GM23248 (cell line): Measurements from ENCODE around the gene FAT1. TPM values are rescaled to one million over a fixed set of nuclear protein-coding genes. Genes with fewer than 3 reads are reported as not detected.

ENCODE experiments used
- DNase-seq: peaks from one replicate; pipeline ENCODE4 v3.0.0-alpha.2; 2015
- H2AFZ ChIP-seq: fragments of 200-600 bp; sonication (generic); 2 replicates; pipeline ENCODE4 v1.6.1; 2016; ENCODE audit warnings: antibody characterized with exemption
- H3F3A ChIP-seq: fragments of 200-600 bp; sonication (generic); 2 replicates; pipeline ENCODE4 v1.6.1; 2016; ENCODE audit warnings: mild to moderate bottlenecking, antibody characterized with exemption, mixed run types; ENCODE audit not compliant: insufficient read depth
- H3K27ac ChIP-seq: fragments of 200-600 bp; sonication (generic); 2 replicates; pipeline ENCODE4 v1.5.1; 2016; ENCODE audit warnings: mild to moderate bottlenecking
- H3K27me3 ChIP-seq: fragments of 200-600 bp; sonication (generic); replicated peaks from 2 replicates; pipeline ENCODE4 v1.6.1; 2016; ENCODE audit warnings: mild to moderate bottlenecking; ENCODE audit not compliant: insufficient read depth
- H3K36me3 ChIP-seq: fragments of 200-600 bp; sonication (generic); 2 replicates; pipeline ENCODE4 v1.6.1; 2016; ENCODE audit warnings: low read depth, mild to moderate bottlenecking
- H3K4me1 ChIP-seq: fragments of 200-600 bp; sonication (generic); 2 replicates; pipeline ENCODE4 v1.6.1; 2016; ENCODE audit warnings: mild to moderate bottlenecking; ENCODE audit not compliant: insufficient read depth
- H3K4me2 ChIP-seq: fragments of 200-600 bp; sonication (generic); one replicate; pipeline ENCODE4 v1.6.1; 2016; ENCODE audit warnings: mild to moderate bottlenecking; ENCODE audit not compliant: unreplicated experiment
- H3K4me3 ChIP-seq: fragments of 200-600 bp; sonication (generic); 2 replicates; pipeline ENCODE4 v1.5.1; 2016; ENCODE audit warnings: mild to moderate bottlenecking
- H3K79me2 ChIP-seq: fragments of 200-600 bp; sonication (generic); 2 replicates; pipeline ENCODE4 v1.6.1; 2016; ENCODE audit warnings: mild to moderate bottlenecking; ENCODE audit not compliant: insufficient read depth
- H3K9ac ChIP-seq: fragments of 200-600 bp; sonication (generic); 2 replicates; pipeline ENCODE4 v1.6.1; 2016; ENCODE audit warnings: mild to moderate bottlenecking
- H3K9me2 ChIP-seq: fragments of 200-600 bp; sonication (generic); 2 replicates; pipeline ENCODE4 v1.6.1; 2016; ENCODE audit warnings: mixed run types, mild to moderate bottlenecking, moderate library complexity; ENCODE audit not compliant: insufficient read depth
- H3K9me3 ChIP-seq: fragments of 200-600 bp; sonication (generic); one replicate; pipeline ENCODE4 v1.6.1; 2017; ENCODE audit warnings: low read depth
- H4K20me1 ChIP-seq: fragments of 200-600 bp; sonication (generic); 2 replicates; pipeline ENCODE4 v1.6.0; 2016; ENCODE audit not compliant: insufficient read depth
- EZH2 ChIP-seq: fragments of 200-600 bp; sonication (generic); IDR thresholded peaks from 2 replicates; pipeline ENCODE4 v1.6.1; 2018; ENCODE audit warnings: antibody characterized with exemption, mild to moderate bottlenecking; ENCODE audit not compliant: insufficient read depth, poor library complexity, severe bottlenecking
- EZH2phosphoT487 ChIP-seq: fragments of 200-600 bp; sonication (generic); IDR thresholded peaks from 2 replicates; pipeline ENCODE4 v1.6.1; 2018; ENCODE audit warnings: antibody characterized with exemption, moderate library complexity, mild to moderate bottlenecking, low read depth; ENCODE audit not compliant: insufficient read depth
- WGBS, 2 experiments: methylation state at CpG; one replicate each; pipeline ENCODE4 v1.1.6; 2015 to 2017; ENCODE audit warnings: low lambda C conversion rate in 2 of 2, low coverage in 1 of 2; ENCODE audit errors: missing lambda C conversion rate in 2 of 2; 5-methylcytosine and 5-hydroxymethylcytosine counted together
- in situ Hi-C: fragments of 300-500 bp; cut with MboI; formaldehyde crosslinking; loops from 2 replicates; pipeline ENCODE4 v1.15.0; 2020
- polyA plus RNA-seq: library from polyadenylated mRNA; unstranded; fragments of >200 nt; fragmentation: Nextera tagmentation; extraction: Ambion mirVana; gene quantifications from 2 replicates; pipeline ENCODE4 v1.2.1, GENCODE V29; 2016
- total RNA-seq: library from RNA; depleted of rRNA; stranded (reverse); fragments of >200 nt; shearing (Covaris generic); gene quantifications from 2 replicates; pipeline ENCODE4 v1.2.3, GENCODE V29; 2014

The FAT1 gene
- total and polyA plus RNA-seq, 2 experiments from 2014 or later: 53.3 to 250 TPM

DNA sequence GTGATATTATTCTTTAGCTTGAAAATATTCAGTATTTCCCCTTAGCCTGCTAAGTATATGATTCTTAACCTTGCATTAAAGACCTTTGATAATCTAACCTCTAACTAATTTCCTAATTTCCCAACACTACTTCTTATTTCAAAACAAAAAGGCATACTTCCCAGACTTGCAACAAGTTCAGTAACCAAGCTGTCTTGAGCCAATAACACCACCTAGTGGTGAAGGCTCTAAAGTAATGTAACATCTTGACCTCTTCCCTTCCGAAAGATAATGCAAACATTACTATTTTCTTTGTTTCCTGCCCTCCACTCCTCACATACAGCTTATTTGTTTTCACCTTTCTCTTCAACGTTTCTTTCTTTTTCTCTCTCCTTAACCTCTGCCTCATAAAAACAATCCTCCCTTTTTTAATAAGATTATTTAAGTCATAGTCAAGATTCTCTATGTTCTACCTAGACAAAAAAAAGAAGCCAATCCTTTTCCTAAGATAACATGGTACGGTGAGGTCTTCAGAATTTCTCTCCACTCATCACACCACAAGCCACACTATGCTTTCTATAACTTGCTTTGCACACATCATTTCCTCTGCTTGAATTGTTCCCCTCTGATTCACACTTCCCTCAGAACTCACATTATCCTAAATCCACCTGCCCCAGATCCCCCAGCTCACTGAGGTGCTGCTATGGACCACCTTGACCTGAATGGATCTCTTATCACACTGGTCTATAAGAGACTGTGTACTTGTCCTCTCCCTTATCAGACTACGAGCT, 3.5 kb downstream of the FAT1 start:
- in situ Hi-C loops: loop anchor here (25.0 kb wide), 1 partner anchor 867 kb away; no protein-coding TSS in a partner anchor
- peak; percentile 46 for DNase-seq
- Histone ChIP-seq H3K27me3 (no peaks in the 10 kb centered on the region), H2AFZ (no peak overlapping the region), H3K4me3 (no peak overlapping the region), H3F3A (peaks cover 12% of the 10 kb centered on the region), H3K9me3 (peaks cover 8% of the 10 kb centered on the region), H3K4me1 (peaks cover 8% of the 10 kb centered on the region; the same call in 1 of the 2 replicates), H3K27ac (no peak overlapping the region), H3K9ac (no peak overlapping the region), H4K20me1 (peaks cover 9% of the 10 kb centered on the region; the same call in 1 of the 2 replicates), H3K36me3 (no peaks in the 10 kb centered on the region), H3K4me2 (no peak overlapping the region), H3K79me2 (peaks cover 99% of the 10 kb centered on the region), H3K9me2 (no peaks in the 10 kb centered on the region)
- WGBS, 2 experiments: 82 to 91% methylated on average over 4 of the region's 4 CpGs
- no peak for TF ChIP-seq EZH2
- TF ChIP-seq EZH2phosphoT487: no peak

DNA sequence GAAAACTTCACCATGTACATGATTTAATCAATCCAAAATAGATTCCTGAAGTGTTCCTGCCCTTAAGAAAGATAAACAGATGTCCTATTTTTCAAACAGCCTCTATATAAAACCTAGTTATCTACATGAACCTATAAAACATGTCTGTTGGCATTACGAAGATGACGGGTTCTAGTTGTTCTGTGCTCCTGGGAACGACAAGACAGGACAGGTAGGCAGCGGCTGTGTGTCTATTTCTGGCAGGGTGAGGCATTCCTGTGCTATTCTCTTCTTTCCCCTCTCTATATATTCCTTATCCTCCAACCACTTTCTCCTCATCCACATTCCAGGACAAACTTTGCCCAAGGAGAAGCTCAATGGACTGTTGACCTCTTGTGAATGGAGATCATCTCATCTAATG, 6.1 kb downstream of the FAT1 start:
- 95 to 99% methylated on average over 4 of the region's 4 CpGs for WGBS, 2 experiments
- Histone ChIP-seq H3F3A (peaks cover 4% of the 10 kb centered on the region; the same call in 1 of the 2 replicates), H3K79me2 (peaks cover 100% of the 10 kb centered on the region), H3K9me3 (peaks cover 8% of the 10 kb centered on the region), H3K4me2 (no peak overlapping the region), H3K27ac (no peak overlapping the region), H3K4me1 (peaks cover 7% of the 10 kb centered on the region; the same call in 1 of the 2 replicates), H3K36me3 (no peaks in the 10 kb centered on the region), H2AFZ (no peak overlapping the region), H4K20me1 (peaks cover 9% of the 10 kb centered on the region; the same call in 1 of the 2 replicates), H3K27me3 (no peaks in the 10 kb centered on the region), H3K9ac (no peak overlapping the region), H3K4me3 (no peak overlapping the region), H3K9me2 (no peaks in the 10 kb centered on the region)
- no peak for TF ChIP-seq EZH2
- TF ChIP-seq EZH2phosphoT487: no peak
- in situ Hi-C loops: loop anchor here (25.0 kb wide), 1 partner anchor 870 kb away; no protein-coding TSS in a partner anchor
- DNase-seq: no peak

GRCh38 chr4:186715077-186715476, 8.6 kb downstream of the FAT1 start:
- Histone ChIP-seq H3K79me2 (peaks cover 100% of the 10 kb centered on the region), H3K4me3 (no peak overlapping the region), H4K20me1 (peaks cover 9% of the 10 kb centered on the region; the same call in 1 of the 2 replicates), H3K4me2 (no peak overlapping the region), H2AFZ (no peak overlapping the region), H3K27me3 (no peaks in the 10 kb centered on the region), H3K9me3 (peaks cover 8% of the 10 kb centered on the region), H3K9ac (no peak overlapping the region), H3K9me2 (no peaks in the 10 kb centered on the region), H3K36me3 (no peaks in the 10 kb centered on the region), H3F3A (peaks cover 3% of the 10 kb centered on the region; the same call in 1 of the 2 replicates), H3K4me1 (no peaks in the 10 kb centered on the region), H3K27ac (no peak overlapping the region)
- in situ Hi-C loops: loop anchor here (25.0 kb wide), 1 partner anchor 872 kb away; no protein-coding TSS in a partner anchor
- 97 to 99% methylated on average over 5 of the region's 5 CpGs for WGBS, 2 experiments
- no peak for DNase-seq
- no peak for TF ChIP-seq EZH2
- no peak for TF ChIP-seq EZH2phosphoT487

GRCh38 chr4:186714006-186714675, 9.5 kb downstream of the FAT1 start:
- 96 to 97% methylated on average over 16 of the region's 16 CpGs for WGBS, 2 experiments
- DNase-seq: no peak
- no peaks in the 10 kb centered on the region for H3K27me3 ChIP-seq
- TF ChIP-seq EZH2 (no peak), EZH2phosphoT487 (no peak)
- H3K9me2 ChIP-seq: no peaks in the 10 kb centered on the region
- no peak overlapping the region for H3K4me2 ChIP-seq
- no peaks in the 10 kb centered on the region for H3K4me1 ChIP-seq
- H3K4me3 ChIP-seq: no peak overlapping the region
- H3K9ac ChIP-seq: no peak overlapping the region
- no peak overlapping the region for H3K27ac ChIP-seq
- peaks cover 100% of the 10 kb centered on the region for H3K79me2 ChIP-seq
- peaks cover 3% of the 10 kb centered on the region; the same call in 1 of the 2 replicates for H3F3A ChIP-seq
- H4K20me1 ChIP-seq: peaks cover 5% of the 10 kb centered on the region; the same call in 1 of the 2 replicates
- H3K9me3 ChIP-seq: peaks cover 3% of the 10 kb centered on the region
- H2AFZ ChIP-seq: no peak overlapping the region
- in situ Hi-C loops: loop anchor here (25.0 kb wide), 1 partner anchor 873 kb away; no protein-coding TSS in a partner anchor
- 0 out of 2 replicates have a peak, but pooled peaks cover 2% of the 10 kb centered on the region for H3K36me3 ChIP-seq
